ENCODE measurements around the gene SGMS1. TPM values are rescaled to one million over a fixed set of nuclear protein-coding genes. Genes with fewer than 3 reads are reported as not detected.

Gene SGMS1
- total and polyA plus RNA-seq, 4 donors, result 15.8 to 142 (median 41.3) TPM

- no peaks in the 10 kb centered on the region for H3K36me3 ChIP-seq (ENCODE audit: control insufficient read depth in 4 of 4, insufficient read depth in 4 of 4, low read length in 4 of 4)
- DNase-seq (no peak), ATAC-seq (ENCODE audit: insufficient read depth, low FRiP score) (no peak)
- TF ChIP-seq, protein P1, sequence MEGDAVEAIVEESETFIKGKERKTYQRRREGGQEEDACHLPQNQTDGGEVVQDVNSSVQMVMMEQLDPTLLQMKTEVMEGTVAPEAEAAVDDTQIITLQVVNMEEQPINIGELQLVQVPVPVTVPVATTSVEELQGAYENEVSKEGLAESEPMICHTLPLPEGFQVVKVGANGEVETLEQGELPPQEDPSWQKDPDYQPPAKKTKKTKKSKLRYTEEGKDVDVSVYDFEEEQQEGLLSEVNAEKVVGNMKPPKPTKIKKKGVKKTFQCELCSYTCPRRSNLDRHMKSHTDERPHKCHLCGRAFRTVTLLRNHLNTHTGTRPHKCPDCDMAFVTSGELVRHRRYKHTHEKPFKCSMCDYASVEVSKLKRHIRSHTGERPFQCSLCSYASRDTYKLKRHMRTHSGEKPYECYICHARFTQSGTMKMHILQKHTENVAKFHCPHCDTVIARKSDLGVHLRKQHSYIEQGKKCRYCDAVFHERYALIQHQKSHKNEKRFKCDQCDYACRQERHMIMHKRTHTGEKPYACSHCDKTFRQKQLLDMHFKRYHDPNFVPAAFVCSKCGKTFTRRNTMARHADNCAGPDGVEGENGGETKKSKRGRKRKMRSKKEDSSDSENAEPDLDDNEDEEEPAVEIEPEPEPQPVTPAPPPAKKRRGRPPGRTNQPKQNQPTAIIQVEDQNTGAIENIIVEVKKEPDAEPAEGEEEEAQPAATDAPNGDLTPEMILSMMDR (IDR thresholded peaks at IDR 0.05; ENCODE audit: control extremely low read depth, extremely low read depth), result no peak
- peaks cover 0 to 31% (median 6%) of the 10 kb centered on the region in 5 donors for H3K4me1 ChIP-seq (ENCODE audit: control insufficient read depth in 5 of 5, insufficient read depth in 5 of 5, low read length in 5 of 5)
- H3K27me3 ChIP-seq (ENCODE audit: control insufficient read depth in 3 of 3, insufficient read depth in 3 of 3, low read length in 2 of 3), result no peaks in the 10 kb centered on the region
- 88 to 93% methylated on average over 1 of the region's 1 CpG for WGBS, 2 donors
- no peaks in the 10 kb centered on the region for H3K9me3 ChIP-seq (ENCODE audit: control insufficient read depth in 4 of 4, insufficient read depth in 3 of 4, low read length in 3 of 4)
- no peak overlapping the region for H3K27ac ChIP-seq (ENCODE audit: low read depth in 1 of 2, low read length in 1 of 2)
- no peak overlapping the region for H3K4me3 ChIP-seq
- no peak overlapping the region for H3K9ac ChIP-seq (ENCODE audit: insufficient read depth in 1 of 2, low read length in 2 of 2)
Measured at GRCh38 chr10:50619166-50619565, 4.6 kb downstream of the SGMS1 start.

- Histone ChIP-seq H3K27ac (ENCODE audit: low read depth in 1 of 2, low read length in 1 of 2) (no peak overlapping the region), H3K9me3 (ENCODE audit: control insufficient read depth in 4 of 4, insufficient read depth in 3 of 4, low read length in 3 of 4) (no peaks in the 10 kb centered on the region), H3K36me3 (ENCODE audit: control insufficient read depth in 4 of 4, insufficient read depth in 4 of 4, low read length in 4 of 4) (no peaks in the 10 kb centered on the region), H3K4me3 (no peak overlapping the region), H3K4me1 (ENCODE audit: control insufficient read depth in 5 of 5, insufficient read depth in 5 of 5, low read length in 5 of 5) (peaks cover 0 to 35% (median 6%) of the 10 kb centered on the region in 5 donors), H3K27me3 (ENCODE audit: control insufficient read depth in 3 of 3, insufficient read depth in 3 of 3, low read length in 2 of 3) (no peaks in the 10 kb centered on the region), H3K9ac (ENCODE audit: insufficient read depth in 1 of 2, low read length in 2 of 2) (no peak overlapping the region)
- TF ChIP-seq, protein P1 (IDR thresholded peaks at IDR 0.05; ENCODE audit: control extremely low read depth, extremely low read depth), result no peak
- DNase-seq, result no peak
- WGBS, 2 donors, result 76 to 83% methylated on average over 3 of the region's 3 CpGs
- ATAC-seq (ENCODE audit: insufficient read depth, low FRiP score), result no peak
Measured at GRCh38 chr10:50618624-50619023, 5.1 kb downstream of the SGMS1 start.

- Histone ChIP-seq H3K4me1 (ENCODE audit: control insufficient read depth in 5 of 5, insufficient read depth in 5 of 5, low read length in 5 of 5) (peaks cover 8 to 27% (median 14%) of the 10 kb centered on the region in 5 donors), H3K27me3 (ENCODE audit: control insufficient read depth in 3 of 3, insufficient read depth in 3 of 3, low read length in 2 of 3) (no peaks in the 10 kb centered on the region), H3K27ac (ENCODE audit: low read depth in 1 of 2, low read length in 1 of 2) (no peak overlapping the region), H3K36me3 (ENCODE audit: control insufficient read depth in 4 of 4, insufficient read depth in 4 of 4, low read length in 4 of 4) (no peaks in the 10 kb centered on the region), H3K4me3 (no peak overlapping the region), H3K9ac (ENCODE audit: insufficient read depth in 1 of 2, low read length in 2 of 2) (no peak overlapping the region), H3K9me3 (ENCODE audit: control insufficient read depth in 4 of 4, insufficient read depth in 3 of 4, low read length in 3 of 4) (no peaks in the 10 kb centered on the region)
- WGBS, 2 donors, result 91 to 94% methylated on average over 2 of the region's 2 CpGs
- no peak for ATAC-seq (ENCODE audit: insufficient read depth, low FRiP score)
- TF ChIP-seq, protein P1 (IDR thresholded peaks at IDR 0.05; ENCODE audit: control extremely low read depth, extremely low read depth), result no peak
- DNase-seq, result no peak
Measured at GRCh38 chr10:50615658-50616057, 8.1 kb downstream of the SGMS1 start.

Measured in lung (tissue), 12 donors.